ENCODE results near the gene EML4. TPM values are rescaled to one million over a fixed set of nuclear protein-coding genes. Genes with fewer than 3 reads are reported as not detected.
A peak's percentile ranks its signal among the peaks of the same experiment; 100 is the strongest.

EML4 gene
- total RNA-seq, 1 donor from 2014 or later = 41.1 TPM

GRCh38 chr2:42178335-42178734 is 9.2 kb downstream of the EML4 start:
- Mint-ChIP-seq H3K36me3 (ENCODE audit: unreplicated experiment) (peaks cover 11% of the 10 kb centered on the region), H3K4me3 (ENCODE audit: unreplicated experiment) (no peak overlapping the region), H3K4me1 (ENCODE audit: unreplicated experiment) (peaks cover 26% of the 10 kb centered on the region), H3K27ac (ENCODE audit: unreplicated experiment) (no peak overlapping the region), H3K9me3 (ENCODE audit: unreplicated experiment) (no peaks in the 10 kb centered on the region), H3K27me3 (ENCODE audit: unreplicated experiment) (no peaks in the 10 kb centered on the region)
- no peak for TF ChIP-seq CTCF (IDR thresholded peaks at IDR 0.05)
- DNase-seq (ENCODE audit: extremely low spot score, unreplicated experiment) = no peak

DNA sequence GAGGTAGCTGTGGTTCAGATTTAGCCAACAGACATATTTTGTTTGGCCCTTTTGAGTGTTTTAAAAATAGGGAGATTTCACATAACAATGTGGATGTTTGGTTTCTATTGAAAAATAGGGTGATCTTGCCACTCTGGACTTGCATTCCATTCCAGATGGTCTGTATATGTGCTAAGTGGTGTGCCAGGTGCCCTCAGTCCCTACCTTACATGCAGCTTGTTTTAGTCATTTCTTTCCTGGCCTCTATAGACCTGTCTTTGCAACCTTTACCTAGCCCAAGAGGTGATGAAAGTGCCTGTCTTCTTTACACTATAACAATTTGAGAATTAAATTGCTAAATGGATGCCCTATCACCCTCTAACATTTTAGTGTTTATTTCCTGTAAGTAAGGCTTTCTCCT is 11.1 kb downstream of the EML4 start:
- peak overlapping the region; percentile 4 for H3K27ac Mint-ChIP-seq (ENCODE audit: unreplicated experiment)
- peaks cover 33% of the 10 kb centered on the region for H3K4me1 Mint-ChIP-seq (ENCODE audit: unreplicated experiment)
- no peaks in the 10 kb centered on the region for H3K27me3 Mint-ChIP-seq (ENCODE audit: unreplicated experiment)
- H3K36me3 Mint-ChIP-seq (ENCODE audit: unreplicated experiment) = peaks cover 11% of the 10 kb centered on the region
- no peak for TF ChIP-seq CTCF (IDR thresholded peaks at IDR 0.05)
- no peak overlapping the region for H3K4me3 Mint-ChIP-seq (ENCODE audit: unreplicated experiment)
- DNase-seq (ENCODE audit: extremely low spot score, unreplicated experiment) = no peak
- H3K9me3 Mint-ChIP-seq (ENCODE audit: unreplicated experiment) = no peaks in the 10 kb centered on the region

DNA sequence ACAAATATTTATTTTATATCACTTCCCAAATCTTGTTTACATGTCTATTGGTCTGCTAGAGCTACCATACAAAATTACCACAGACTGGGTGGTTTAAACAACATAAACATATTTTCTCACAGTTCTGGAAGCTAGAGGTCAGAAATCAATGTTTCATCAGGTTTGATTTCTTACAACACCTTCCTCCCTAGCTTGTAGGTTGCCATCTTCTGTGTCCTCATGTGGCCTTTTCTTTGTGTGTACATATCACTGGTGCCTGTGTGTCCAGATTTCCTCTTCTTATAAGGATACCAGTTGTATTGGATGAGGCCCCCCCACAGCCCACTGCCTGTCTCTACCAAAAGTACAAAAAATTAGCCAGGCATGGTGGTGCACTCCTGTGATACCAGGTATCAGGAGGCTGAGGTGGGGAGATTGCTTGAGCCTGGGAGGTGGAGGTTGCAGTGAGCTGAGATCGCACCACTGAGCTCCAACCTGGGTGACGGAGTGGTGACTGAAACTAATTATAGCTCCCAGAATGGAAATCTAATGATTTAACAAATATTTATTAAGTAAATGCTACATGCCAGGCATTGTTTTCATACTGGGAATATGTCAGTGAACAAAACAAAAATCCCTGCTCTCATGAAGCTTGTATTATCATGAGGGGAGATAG is 13.6 kb downstream of the EML4 start:
- DNase-seq (ENCODE audit: extremely low spot score, unreplicated experiment) = no peak
- Mint-ChIP-seq H3K27me3 (ENCODE audit: unreplicated experiment) (no peaks in the 10 kb centered on the region), H3K4me3 (ENCODE audit: unreplicated experiment) (no peak overlapping the region), H3K9me3 (ENCODE audit: unreplicated experiment) (no peaks in the 10 kb centered on the region), H3K27ac (ENCODE audit: unreplicated experiment) (no peak overlapping the region), H3K36me3 (ENCODE audit: unreplicated experiment) (peaks cover 11% of the 10 kb centered on the region), H3K4me1 (ENCODE audit: unreplicated experiment) (peaks cover 50% of the 10 kb centered on the region)
- TF ChIP-seq CTCF (IDR thresholded peaks at IDR 0.05) = no peak

GRCh38 chr2:42183775-42184174 is 14.6 kb downstream of the EML4 start:
- Mint-ChIP-seq H3K4me1 (ENCODE audit: unreplicated experiment) (peaks cover 47% of the 10 kb centered on the region), H3K36me3 (ENCODE audit: unreplicated experiment) (peaks cover 8% of the 10 kb centered on the region), H3K4me3 (ENCODE audit: unreplicated experiment) (no peak overlapping the region), H3K27me3 (ENCODE audit: unreplicated experiment) (no peaks in the 10 kb centered on the region), H3K9me3 (ENCODE audit: unreplicated experiment) (no peaks in the 10 kb centered on the region), H3K27ac (ENCODE audit: unreplicated experiment) (no peak overlapping the region)
- TF ChIP-seq CTCF (IDR thresholded peaks at IDR 0.05) = no peak
- no peak for DNase-seq (ENCODE audit: extremely low spot score, unreplicated experiment)

GRCh38 chr2:42184346-42184745 is 15.2 kb downstream of the EML4 start:
- H3K4me3 Mint-ChIP-seq (ENCODE audit: unreplicated experiment) = no peak overlapping the region
- peaks cover 8% of the 10 kb centered on the region for H3K36me3 Mint-ChIP-seq (ENCODE audit: unreplicated experiment)
- TF ChIP-seq CTCF (IDR thresholded peaks at IDR 0.05) = no peak
- no peak for DNase-seq (ENCODE audit: extremely low spot score, unreplicated experiment)
- H3K27me3 Mint-ChIP-seq (ENCODE audit: unreplicated experiment) = no peaks in the 10 kb centered on the region
- peaks cover 47% of the 10 kb centered on the region for H3K4me1 Mint-ChIP-seq (ENCODE audit: unreplicated experiment)
- no peaks in the 10 kb centered on the region for H3K9me3 Mint-ChIP-seq (ENCODE audit: unreplicated experiment)
- H3K27ac Mint-ChIP-seq (ENCODE audit: unreplicated experiment) = no peak overlapping the region
